ENCODE measurements around the gene HAO2.

Gene HAO2

DNA sequence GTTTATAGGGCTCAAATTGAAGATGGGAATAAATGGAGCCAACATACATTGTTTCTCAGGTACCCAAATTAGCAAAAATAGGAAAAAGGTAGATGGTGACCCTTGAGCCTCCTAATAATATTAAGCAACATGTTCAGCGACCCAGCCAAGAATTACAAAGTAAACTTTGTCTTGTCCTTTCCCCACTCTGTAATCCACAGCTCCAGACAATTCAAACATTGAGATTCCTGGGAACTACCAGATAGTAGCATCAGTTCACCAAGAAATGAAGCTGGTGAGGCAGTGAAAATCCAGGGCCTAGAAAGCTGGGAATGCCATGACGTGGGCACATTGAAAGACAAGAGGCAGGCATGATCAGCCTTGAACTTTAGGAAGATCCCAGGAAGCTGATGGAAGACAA is 11.7 kb downstream of the HAO2 start:
- no peak for DNase-seq (ENCODE audit: low read depth in 2 of 2)

GRCh38 chr1:119380983-119381662 is 12.5 kb downstream of the HAO2 start:
- DNase-seq (ENCODE audit: low read depth in 2 of 2) = no peak

GRCh38 chr1:119384591-119384990 is 16.0 kb downstream of the HAO2 start:
- DNase-seq (ENCODE audit: low read depth in 2 of 2) = no peak

- no peak for DNase-seq (ENCODE audit: low read depth in 2 of 2)
Measured at GRCh38 chr1:119385650-119386049, 17.1 kb downstream of the HAO2 start.

DNA sequence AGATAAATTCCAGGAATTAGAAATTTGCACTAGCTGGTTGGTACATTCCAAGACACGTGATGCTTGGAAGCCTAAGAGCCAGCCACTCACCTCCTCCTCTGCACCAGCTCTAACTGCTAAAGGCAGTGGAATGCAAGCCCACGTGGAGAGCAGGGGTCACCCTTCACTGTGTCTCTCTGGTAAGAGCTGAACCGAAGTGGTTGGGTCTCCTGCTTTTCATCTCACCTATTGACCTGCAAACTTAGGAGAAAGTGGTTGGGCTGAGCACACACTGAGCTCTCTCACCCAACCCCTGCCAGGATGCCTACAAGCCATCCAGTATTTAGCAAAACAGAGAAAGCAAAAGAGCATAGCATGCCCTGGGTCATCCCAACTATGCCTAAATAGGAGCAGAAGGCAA is 19.3 kb downstream of the HAO2 start:
- DNase-seq (ENCODE audit: low read depth in 2 of 2) = no peak

GRCh38 chr1:119388450-119388849 is 19.9 kb downstream of the HAO2 start:
- DNase-seq (ENCODE audit: low read depth in 2 of 2) = no peak

DNA sequence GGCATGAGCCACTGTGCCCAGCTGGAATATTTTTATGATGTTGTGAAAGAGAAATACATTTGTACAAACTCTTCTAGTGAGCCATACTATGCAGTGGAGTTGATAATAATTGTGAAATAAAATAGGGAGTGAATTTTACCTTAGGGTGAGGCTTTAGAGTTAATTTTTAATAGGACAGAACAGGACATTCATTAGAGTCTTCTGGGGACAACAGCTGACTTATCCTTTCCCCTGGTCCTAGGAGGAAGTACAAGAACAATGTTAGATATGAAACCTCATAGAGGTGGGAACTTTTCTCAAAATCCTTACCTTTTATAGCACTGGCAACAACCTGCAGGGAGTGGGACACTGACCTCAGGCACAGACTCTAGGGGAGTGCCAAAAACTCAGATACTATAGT is 21.9 kb downstream of the HAO2 start:
- no peak for DNase-seq (ENCODE audit: low read depth in 2 of 2)

- DNase-seq (ENCODE audit: low read depth in 2 of 2) = no peak
Measured at GRCh38 chr1:119391749-119392148, 23.2 kb downstream of the HAO2 start.

DNA sequence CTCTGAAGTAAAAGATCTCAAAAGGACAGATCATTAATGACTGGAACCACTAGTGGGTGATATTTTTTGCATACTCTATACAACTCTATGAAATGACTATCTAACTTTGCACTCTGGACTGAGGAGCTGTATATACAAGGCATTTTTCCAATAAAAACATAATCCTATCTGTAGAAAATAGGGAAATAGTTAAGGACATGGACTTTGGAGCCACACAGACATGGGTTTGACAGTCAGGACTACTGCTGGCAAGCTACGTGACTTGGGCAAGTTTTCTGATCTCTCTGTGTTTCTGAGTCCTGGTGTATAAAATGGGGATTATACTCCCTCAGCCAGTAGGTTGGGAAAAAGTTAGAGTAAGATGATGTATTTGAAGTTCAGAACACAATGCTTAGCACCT is 25.5 kb downstream of the HAO2 start:
- DNase-seq (ENCODE audit: low read depth in 2 of 2) = no peak

- no peak for DNase-seq (ENCODE audit: low read depth in 2 of 2)
Measured at GRCh38 chr1:119396982-119397381, 28.4 kb downstream of the HAO2 start.

- DNase-seq (ENCODE audit: low read depth in 2 of 2) = no peak
Measured at GRCh38 chr1:119397986-119398385, 29.4 kb downstream of the HAO2 start.

DNA sequence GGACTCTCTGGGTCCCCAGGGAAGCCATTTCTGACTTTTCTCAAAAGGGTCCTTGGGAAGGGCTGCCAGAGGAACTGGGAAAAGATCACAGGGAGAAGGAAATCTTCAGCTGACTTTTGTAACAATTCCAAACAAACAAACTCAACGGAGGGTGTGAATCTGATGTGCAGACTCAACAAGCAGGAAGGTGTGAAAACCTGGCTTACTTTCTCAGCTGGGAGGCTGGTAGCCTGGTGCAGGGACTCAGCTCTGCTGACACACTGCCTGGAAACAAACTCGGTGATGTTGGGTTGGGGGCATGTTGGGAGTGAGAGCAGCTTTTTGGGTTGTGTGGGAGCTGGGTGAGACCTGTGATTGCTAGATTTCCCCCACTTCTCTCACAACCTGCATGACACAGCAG is 36.2 kb downstream of the HAO2 start:
- DNase-seq (ENCODE audit: low read depth in 2 of 2) = no peak

DNA sequence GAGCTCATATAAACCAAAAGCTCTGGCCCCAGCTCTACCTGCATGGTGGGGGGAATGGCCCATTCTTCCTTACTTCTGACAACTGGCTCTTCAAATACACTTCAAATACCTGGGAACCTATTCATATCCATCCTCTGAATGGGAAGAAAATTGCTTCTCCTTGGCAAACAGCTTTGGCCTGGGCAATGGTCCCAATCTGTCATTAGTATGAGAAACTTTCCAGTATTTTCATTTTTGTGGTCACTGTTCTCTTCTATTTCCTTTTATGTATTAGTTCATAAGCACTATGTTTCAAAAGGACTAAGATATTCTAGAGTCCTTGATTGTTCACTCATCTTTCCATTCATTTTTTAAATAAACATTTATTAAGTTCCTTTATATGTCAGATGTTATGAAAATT is 41.1 kb downstream of the HAO2 start:
- DNase-seq (ENCODE audit: low read depth in 2 of 2) = no peak

DNA sequence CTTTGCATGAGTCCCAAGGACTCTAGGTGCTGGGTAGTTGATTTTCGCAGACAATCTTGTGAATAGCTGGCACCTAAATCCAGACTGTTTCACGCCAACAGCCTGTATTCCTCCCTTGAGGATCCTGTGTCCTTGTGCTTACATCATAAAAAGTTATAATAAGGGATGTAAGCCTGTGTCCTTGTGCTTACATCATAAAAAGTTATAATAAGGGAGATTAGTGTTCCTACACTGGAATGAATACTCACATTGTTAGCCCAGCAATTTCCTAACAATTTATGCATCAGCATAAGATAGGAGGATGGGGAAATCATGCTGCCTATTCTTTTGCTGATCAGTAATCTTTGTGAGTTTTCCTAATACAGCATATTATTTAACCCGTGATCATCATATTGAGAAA is 42.4 kb downstream of the HAO2 start:
- no peak for DNase-seq (ENCODE audit: low read depth in 2 of 2)

DNA sequence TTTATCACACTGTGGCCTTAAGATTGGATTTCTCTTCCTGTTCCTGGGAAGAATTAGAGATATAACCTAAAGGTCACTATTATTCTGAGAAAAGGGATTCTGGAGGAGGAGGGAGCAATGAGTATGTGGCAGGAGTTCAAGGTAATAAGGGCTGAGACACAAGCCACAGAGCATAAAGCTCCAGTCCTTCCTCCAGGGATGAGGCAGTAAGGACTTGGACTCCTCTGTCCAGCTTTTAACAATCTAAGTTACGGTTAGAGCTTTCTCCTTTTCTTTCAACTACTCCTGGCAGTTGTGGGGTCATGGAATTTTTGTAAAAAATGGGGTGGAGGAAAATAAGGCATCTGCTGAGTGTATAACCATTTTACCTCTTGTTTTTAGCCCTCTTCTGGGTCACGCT is 46.4 kb downstream of the HAO2 start, which contains the start of gene HSD3B2:
Gene HSD3B2 (plus strand): TSS at position 201 of the 400 bp plus-strand sequence. CDS start 270 bp downstream, outside the sequence.
- no peak for DNase-seq (ENCODE audit: low read depth in 2 of 2)

DNA sequence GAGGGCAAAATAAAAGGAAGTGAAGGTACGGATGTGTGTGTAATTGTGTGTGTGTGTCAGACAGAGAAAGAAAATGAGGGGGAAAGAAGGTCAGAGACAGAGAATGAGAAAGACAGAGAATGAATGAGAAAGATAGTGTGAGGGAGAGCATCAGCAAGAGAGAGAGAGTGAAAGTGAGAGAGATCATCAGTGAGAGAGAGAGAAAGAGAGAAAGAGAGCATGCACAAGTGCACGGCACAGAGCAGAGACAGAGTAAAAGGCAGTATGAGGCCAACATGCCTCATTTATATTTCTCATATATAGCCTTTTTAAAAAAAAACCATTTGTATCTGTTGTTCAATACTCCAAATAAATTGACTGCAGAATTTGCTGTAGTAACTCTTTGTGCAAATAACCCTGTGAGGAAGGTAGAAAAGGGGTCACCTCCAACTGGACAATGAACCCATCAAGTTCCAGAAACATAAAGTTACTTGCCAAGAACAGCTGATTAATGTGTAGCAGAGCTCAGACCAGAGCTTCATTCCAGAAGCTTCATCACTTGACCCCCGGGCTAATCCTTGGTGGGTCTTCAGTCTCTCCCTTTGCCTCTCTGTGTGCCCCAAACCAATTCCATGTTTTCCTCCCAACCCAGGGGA is 47.5 kb downstream of the HAO2 start:
- no peak for DNase-seq (ENCODE audit: low read depth in 2 of 2)

DNA sequence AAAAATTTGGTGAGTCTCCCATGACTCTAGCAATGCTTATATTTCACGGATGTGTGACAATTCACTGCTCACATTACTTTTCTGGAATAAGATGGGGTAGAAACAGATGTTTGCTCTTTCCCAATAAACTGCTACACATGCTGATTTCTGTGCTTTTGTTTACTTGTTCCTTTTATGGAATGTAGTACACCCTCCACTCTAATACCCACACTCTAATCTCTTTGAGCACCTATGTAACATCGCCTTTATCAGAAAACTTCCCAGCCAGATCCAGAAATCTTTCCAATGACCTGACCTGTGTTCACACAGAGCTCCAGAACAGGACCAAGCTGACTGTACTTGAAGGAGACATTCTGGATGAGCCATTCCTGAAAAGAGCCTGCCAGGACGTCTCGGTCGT is 50.5 kb downstream of the HAO2 start:
- no peak for DNase-seq (ENCODE audit: low read depth in 2 of 2)

GRCh38 chr1:119420638-119421037 is 52.1 kb downstream of the HAO2 start:
- DNase-seq (ENCODE audit: low read depth in 2 of 2) = no peak

GRCh38 chr1:119422631-119423030 is 54.0 kb downstream of the HAO2 start:
- DNase-seq (ENCODE audit: low read depth in 2 of 2) = no peak

- DNase-seq (ENCODE audit: low read depth in 2 of 2) = no peak
Measured at GRCh38 chr1:119428991-119429390, 60.4 kb downstream of the HAO2 start.

- no peak for DNase-seq (ENCODE audit: low read depth in 2 of 2)
Measured at GRCh38 chr1:119429687-119430086, 61.1 kb downstream of the HAO2 start.

DNA sequence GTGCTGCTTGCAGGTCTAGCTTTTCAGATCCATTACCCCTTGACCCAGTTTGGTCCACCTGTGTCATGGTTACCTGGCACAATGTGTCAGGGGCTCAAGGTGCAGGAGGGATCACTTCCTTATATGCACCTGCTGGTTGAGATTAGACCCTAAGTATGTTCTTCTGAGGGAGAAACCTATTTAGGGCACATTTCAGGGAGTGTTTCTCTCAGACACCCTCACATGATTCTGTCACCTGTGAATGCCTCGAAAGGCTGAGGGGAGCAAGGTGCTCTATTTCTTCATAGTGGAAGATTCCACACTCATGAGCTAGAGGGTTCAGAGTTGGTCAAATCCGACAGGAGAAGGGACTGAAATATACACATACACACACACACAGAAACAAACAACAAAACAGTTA is 61.9 kb downstream of the HAO2 start:
- no peak for DNase-seq (ENCODE audit: low read depth in 2 of 2)

DNA sequence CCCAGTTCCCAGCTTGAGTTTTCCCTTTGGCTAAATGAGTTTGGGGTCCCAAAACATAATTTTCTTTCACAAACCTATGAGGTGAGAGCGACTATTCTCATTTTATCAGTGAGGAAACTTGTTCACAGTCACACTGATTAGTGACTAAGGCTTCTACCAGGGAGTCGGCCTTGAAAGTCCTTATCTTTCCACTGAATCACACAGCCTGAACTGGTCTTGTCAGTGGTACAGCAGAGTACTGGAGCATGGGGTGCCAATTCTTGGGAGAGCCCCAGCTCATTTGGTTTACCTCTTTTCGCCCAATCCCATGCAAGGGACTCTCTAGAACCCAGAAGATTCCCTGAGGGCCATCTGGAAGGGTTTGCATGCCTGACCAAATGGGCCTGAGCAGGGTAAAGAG is 63.3 kb downstream of the HAO2 start:
- no peak for DNase-seq (ENCODE audit: low read depth in 2 of 2)

GRCh38 chr1:119435052-119435451 is 66.5 kb downstream of the HAO2 start:
- no peak for DNase-seq (ENCODE audit: low read depth in 2 of 2)
